Parathyroid adenoma (tissue), 2 donors: ENCODE results near the gene SPTBN5.

Experiments used
- H2AFZ ChIP-seq: fragments of 300-600 bp; sonication (generic); one replicate; pipeline ENCODE4 v1.7.0; 2017; ENCODE audit warnings: antibody characterized with exemption, mild to moderate bottlenecking
- H3K27ac ChIP-seq: fragments of 300-600 bp; sonication (generic); one replicate; pipeline ENCODE4 v1.7.0; 2017
- H3K27me3 ChIP-seq: fragments of 300-600 bp; sonication (generic); one replicate; pipeline ENCODE4 v1.7.0; 2017; ENCODE audit warnings: low read length; ENCODE audit not compliant: control insufficient read depth, insufficient read depth
- H3K36me3 ChIP-seq: fragments of 300-600 bp; sonication (generic); one replicate; pipeline ENCODE4 v1.7.0; 2017; ENCODE audit warnings: low read length; ENCODE audit not compliant: control insufficient read depth, insufficient read depth
- H3K4me1 ChIP-seq: fragments of 300-600 bp; sonication (generic); one replicate; pipeline ENCODE4 v1.7.0; 2017; ENCODE audit warnings: control low read depth
- H3K4me2 ChIP-seq: fragments of 300-600 bp; sonication (generic); one replicate; pipeline ENCODE4 v1.7.0; 2017; ENCODE audit warnings: low read length
- H3K4me3 ChIP-seq: fragments of 300-600 bp; sonication (generic); one replicate; pipeline ENCODE4 v1.7.0; 2017; ENCODE audit warnings: low read depth, low read length
- H3K79me2 ChIP-seq: fragments of 300-600 bp; sonication (generic); one replicate; pipeline ENCODE4 v1.7.0; 2017; ENCODE audit warnings: control low read depth
- H3K9ac ChIP-seq: fragments of 300-600 bp; sonication (generic); one replicate; pipeline ENCODE4 v1.7.0; 2017; ENCODE audit warnings: mild to moderate bottlenecking
- H3K9me3 ChIP-seq: fragments of 300-600 bp; sonication (generic); one replicate; pipeline ENCODE4 v1.7.0; 2017; ENCODE audit warnings: low read length; ENCODE audit not compliant: control insufficient read depth
- CTCF ChIP-seq: fragments of 300-600 bp; sonication (generic); IDR thresholded peaks from one replicate; pipeline ENCODE4 v1.7.0; 2017; ENCODE audit warnings: antibody characterized with exemption, mild to moderate bottlenecking
- donor health status: primary hyperparathyroidism.

Gene SPTBN5

GRCh38 chr15:41893422-41894250 lies at the start of gene SPTBN5:
Gene SPTBN5 (minus strand): TSS chr15:41894053. CDS start chr15:41893497, 556 bp downstream.
- Histone ChIP-seq H3K4me2 (peak within 1 kb of the TSS; percentile 22), H3K4me1 (no peaks in the 10 kb centered on the region), H3K9ac (no peak within 1 kb of the TSS), H3K27ac (no peak within 1 kb of the TSS), H3K4me3 (no peak within 1 kb of the TSS), H3K36me3 (no peaks in the 10 kb centered on the region), H3K9me3 (no peaks in the 10 kb centered on the region), H2AFZ (peak within 1 kb of the TSS; percentile 58), H3K79me2 (no peaks in the 10 kb centered on the region), H3K27me3 (no peaks in the 10 kb centered on the region)
- no peak for TF ChIP-seq CTCF

GRCh38 chr15:41942886-41943285 lies 49.0 kb upstream of the SPTBN5 start:
- Histone ChIP-seq H3K4me3 (no peak overlapping the region), H3K4me2 (no peak overlapping the region), H2AFZ (no peak overlapping the region), H3K36me3 (no peaks in the 10 kb centered on the region), H3K27ac (no peak overlapping the region), H3K4me1 (peaks cover 2% of the 10 kb centered on the region), H3K9ac (no peak overlapping the region), H3K9me3 (no peaks in the 10 kb centered on the region), H3K27me3 (no peaks in the 10 kb centered on the region), H3K79me2 (peaks cover 3% of the 10 kb centered on the region)
- TF ChIP-seq CTCF = no peak

- Histone ChIP-seq H3K27me3 (no peaks in the 10 kb centered on the region), H3K79me2 (peaks cover 3% of the 10 kb centered on the region), H2AFZ (no peak overlapping the region), H3K27ac (no peak overlapping the region), H3K9me3 (no peaks in the 10 kb centered on the region), H3K4me1 (peaks cover 2% of the 10 kb centered on the region), H3K4me3 (no peak overlapping the region), H3K36me3 (no peaks in the 10 kb centered on the region), H3K4me2 (no peak overlapping the region), H3K9ac (no peak overlapping the region)
- no peak for TF ChIP-seq CTCF
These were observed 48.0 kb upstream of the SPTBN5 start for GRCh38 chr15:41941644-41942415.

- TF ChIP-seq CTCF = no peak
- H3K4me2 ChIP-seq = no peak overlapping the region
- H3K79me2 ChIP-seq = peaks cover 3% of the 10 kb centered on the region
- H3K9me3 ChIP-seq = no peaks in the 10 kb centered on the region
- no peaks in the 10 kb centered on the region for H3K36me3 ChIP-seq
- no peak overlapping the region for H3K9ac ChIP-seq
- no peak overlapping the region for H2AFZ ChIP-seq
- no peaks in the 10 kb centered on the region for H3K27me3 ChIP-seq
- H3K27ac ChIP-seq = no peak overlapping the region
- H3K4me1 ChIP-seq = peaks cover 2% of the 10 kb centered on the region
- H3K4me3 ChIP-seq = no peak overlapping the region
These were observed 46.6 kb upstream of the SPTBN5 start for GRCh38 chr15:41940441-41940857.
